Adrenal gland (tissue), 5 donors: ENCODE results near the gene MUSTN1.

Experiments used
- POLR2A ChIP-seq, 2 donors: fragments of 450-650 bp; IDR thresholded peaks; one replicate each; pipeline ENCODE4 v1.6.1; 2017; ENCODE audit warnings: antibody characterized with exemption in 2 of 2, mild to moderate bottlenecking in 2 of 2, moderate library complexity in 1 of 2
- TF ChIP-seq, protein P1 (sequence below), 6 experiments: fragments of 450-650 bp in 4 of 6; fragments of 200-600 bp in 2 of 6; sonication (generic) in 1 of 6; IDR thresholded peaks; 1 replicate in 5 of 6; 2 replicates in 1 of 6; pipeline versions ENCODE4 v1.5.1 to v1.8.0; 2016 to 2021; ENCODE audit warnings: antibody characterized with exemption in 6 of 6, mild to moderate bottlenecking in 2 of 6, moderate library complexity in 1 of 6
- donor health status: DM: no; HTN: no; CAD: no.

DNA sequence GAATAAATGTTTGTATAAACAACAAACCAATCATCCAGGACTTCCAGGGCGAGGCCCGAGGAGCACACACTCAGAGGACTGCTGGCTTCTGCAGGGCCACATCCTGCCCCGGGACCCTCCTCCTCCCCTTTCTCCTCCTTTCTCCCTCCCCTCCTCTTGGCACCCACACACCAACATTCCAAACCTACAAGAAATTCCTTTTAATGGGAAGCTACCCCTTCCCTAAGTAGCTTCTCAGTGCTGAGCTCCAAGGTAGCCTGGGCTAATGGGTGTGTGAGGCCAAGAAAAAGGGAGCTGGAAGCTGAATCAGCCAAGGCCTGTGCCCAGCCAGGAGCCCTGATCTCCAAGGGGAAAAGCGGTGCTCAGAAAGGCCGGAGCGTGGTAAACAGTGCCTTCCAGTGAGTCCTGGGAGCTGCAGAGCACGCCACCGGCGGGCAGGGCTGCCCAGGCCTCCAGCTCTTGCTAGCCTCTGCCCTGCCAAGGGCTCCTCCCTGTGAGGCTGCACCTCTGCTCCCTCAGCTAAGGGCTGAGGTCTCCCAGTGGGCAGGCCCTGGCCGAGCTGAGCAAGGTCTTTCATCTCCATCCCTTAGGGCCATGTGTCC, 36.3 kb downstream of the MUSTN1 start:
- TF ChIP-seq POLR2A (IDR thresholded peaks at IDR 0.05): no peak
- TF ChIP-seq, protein P1, sequence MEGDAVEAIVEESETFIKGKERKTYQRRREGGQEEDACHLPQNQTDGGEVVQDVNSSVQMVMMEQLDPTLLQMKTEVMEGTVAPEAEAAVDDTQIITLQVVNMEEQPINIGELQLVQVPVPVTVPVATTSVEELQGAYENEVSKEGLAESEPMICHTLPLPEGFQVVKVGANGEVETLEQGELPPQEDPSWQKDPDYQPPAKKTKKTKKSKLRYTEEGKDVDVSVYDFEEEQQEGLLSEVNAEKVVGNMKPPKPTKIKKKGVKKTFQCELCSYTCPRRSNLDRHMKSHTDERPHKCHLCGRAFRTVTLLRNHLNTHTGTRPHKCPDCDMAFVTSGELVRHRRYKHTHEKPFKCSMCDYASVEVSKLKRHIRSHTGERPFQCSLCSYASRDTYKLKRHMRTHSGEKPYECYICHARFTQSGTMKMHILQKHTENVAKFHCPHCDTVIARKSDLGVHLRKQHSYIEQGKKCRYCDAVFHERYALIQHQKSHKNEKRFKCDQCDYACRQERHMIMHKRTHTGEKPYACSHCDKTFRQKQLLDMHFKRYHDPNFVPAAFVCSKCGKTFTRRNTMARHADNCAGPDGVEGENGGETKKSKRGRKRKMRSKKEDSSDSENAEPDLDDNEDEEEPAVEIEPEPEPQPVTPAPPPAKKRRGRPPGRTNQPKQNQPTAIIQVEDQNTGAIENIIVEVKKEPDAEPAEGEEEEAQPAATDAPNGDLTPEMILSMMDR (IDR thresholded peaks at IDR 0.05): no peak
